Measurements from ENCODE around the gene HNF1A.

Gene HNF1A

DNA sequence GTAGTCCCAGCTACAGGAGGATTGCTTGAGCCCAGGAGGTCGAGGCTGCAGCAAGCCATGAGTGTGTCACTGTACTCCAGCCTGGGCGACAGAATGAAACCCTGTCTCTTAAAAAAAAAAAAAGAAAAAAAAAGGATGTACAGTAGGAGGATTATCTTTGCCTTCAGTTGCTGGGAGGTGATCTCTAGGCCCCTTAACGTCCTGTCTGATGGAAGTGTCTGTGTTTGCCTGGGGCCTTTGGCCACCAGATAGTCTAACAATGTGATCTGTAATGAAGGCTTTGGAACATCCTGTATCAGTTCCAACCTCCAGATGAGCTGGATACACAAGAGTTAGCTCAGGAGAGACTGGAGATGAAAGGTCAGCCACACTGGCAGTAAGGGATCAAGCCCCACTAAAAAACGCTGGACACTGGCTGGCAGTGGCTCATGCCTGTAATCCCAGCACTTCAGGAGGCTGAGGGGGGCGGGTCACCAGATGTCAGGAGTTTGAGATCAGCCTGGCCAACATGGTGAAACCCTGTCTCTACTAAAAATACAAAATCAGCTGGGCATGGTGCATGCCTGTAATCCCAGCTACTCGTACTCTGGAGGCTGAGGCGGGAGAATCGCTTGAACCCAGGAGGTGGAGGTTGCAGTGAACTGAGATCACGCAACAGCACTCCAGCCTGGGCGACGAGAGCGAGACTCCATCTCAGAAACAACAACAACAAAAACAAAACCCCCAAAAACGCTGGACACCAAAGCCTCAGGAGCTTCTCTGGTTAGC is 19.0 kb upstream of the HNF1A start:
- no peak for DNase-seq (ENCODE audit: low spot score)

DNA sequence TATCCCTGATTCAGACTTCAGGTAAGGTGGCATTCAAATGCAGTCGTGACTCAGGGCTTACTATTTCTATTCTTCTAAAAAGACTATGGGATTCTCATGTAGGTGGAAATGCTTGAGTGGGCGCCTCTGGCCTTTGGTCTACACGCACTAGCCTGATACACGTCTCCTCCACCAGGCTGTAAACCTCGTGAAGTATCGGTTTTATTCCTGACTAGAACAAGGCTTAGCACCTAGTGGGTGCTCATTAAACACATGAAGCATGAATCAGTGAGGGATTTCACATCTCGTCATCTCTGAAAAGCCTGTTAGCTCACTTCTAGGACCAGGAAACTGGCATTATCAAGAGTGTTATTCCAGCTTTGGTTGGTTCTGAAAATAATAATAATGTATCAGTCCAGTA is 17.7 kb upstream of the HNF1A start:
- no peak for DNase-seq (ENCODE audit: low spot score)

DNA sequence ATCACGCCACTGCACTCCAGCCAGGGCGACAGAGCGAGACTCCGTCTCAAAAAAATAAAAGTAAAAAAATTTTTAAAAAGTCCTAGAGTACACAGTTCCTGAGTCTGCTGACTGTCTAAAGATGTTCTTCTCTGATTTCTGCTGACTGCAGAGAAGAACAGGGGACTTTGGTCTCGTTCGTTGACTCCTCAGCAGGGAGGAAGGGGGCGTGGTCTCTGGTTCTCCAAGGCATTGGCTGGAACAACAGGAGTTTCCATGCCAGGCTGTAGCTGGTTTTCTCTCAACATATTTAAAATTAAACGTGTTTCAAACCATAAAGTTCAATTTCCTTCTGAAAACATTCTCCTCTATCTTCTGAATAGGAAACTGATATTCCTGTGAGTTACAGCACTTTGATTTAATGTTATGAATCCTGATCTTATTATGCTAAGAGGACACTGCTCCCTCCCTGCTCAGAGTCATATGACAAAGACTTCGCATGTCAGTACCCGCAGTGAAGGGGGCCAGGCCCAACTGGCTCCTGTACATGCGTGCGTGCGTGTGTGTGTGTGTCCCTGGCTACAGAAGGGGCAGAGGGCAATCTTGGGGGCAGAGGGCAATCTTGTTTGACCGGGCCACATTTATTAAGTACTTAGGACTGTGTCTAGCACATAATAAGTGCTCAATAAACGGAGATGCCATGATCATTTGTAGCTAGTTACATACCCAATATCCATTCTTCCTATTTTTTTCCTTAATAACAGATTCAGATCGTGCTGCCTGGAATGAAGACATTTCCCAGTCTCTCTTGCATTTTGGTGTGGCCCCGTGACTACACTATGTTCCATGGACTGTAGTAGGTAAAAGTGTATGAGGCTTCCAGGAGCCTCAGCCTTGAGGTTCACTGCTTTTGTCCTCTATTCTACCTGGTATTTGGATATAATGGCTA is 16.5 kb upstream of the HNF1A start:
- no peak for DNase-seq (ENCODE audit: low spot score)

DNA sequence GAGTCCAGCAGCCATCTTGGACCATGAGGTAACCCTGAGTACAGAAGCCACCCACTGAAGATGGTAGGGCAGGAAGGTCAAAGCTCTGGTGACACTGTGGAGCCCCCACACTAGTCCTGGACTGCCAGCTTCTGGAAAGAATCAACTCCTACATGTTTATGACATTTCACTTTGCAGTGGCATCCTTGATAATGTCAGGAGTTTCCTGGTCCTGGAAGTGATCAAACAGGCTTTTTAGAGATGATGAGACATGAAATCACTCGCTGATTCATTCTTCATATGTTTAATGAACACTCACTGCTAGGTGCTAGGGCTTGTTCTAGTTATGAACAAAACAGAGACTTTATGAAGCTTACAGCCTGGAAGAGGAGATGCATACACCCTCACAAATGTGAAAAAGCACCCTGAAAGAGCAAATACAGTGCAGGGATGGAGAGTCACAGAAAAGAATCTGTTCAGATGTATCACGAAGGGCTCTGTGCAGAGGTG is 15.8 kb upstream of the HNF1A start:
- DNase-seq (ENCODE audit: low spot score) = no peak

DNA sequence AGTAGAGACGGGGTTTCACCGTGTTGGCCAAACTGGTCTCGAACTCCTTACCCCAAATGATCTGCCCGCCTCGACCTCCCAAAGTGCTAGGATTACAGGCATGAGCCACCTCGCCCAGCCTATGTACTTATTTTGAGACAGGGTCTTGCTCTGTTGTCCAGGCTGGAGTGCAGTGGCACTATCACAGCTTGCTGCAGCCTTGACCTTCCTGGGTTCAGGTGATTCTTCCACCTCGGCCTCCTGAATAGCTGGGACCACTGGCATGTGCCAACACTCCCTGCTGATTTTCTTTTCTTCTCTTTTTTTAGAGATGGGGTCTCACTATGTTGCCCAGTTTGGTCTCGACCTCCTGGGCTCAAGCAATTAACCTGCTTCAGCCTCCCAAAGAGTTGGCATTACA is 14.0 kb upstream of the HNF1A start:
- no peak for DNase-seq (ENCODE audit: low spot score)

DNA sequence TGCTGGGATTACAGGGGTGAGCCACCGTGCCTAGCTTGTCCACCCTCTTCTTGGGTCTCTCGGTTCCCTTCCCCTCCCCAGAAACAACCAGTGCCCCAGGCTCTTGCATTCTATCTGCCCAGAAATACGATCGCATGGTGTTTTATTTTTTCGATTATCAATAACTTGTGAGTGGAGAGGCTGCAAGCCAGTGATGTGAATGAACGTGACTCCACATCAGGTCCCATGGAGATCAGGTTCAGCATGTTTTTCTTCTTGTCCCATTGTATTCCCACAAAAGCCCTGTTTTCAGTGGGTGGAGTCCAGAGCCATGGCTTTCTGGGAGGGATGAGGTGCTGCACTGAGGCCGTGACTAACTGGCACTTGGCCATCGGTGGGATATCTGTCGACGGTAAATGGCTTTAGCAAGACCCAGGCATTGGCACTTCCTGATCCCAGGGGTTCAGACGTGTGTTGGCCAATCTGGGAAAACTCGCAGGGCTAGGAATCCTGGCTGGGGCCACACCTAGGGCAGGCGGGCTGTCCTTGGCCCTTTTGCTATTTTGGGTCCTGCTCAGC is 12.7 kb upstream of the HNF1A start:
- no peak for DNase-seq (ENCODE audit: low spot score)

DNA sequence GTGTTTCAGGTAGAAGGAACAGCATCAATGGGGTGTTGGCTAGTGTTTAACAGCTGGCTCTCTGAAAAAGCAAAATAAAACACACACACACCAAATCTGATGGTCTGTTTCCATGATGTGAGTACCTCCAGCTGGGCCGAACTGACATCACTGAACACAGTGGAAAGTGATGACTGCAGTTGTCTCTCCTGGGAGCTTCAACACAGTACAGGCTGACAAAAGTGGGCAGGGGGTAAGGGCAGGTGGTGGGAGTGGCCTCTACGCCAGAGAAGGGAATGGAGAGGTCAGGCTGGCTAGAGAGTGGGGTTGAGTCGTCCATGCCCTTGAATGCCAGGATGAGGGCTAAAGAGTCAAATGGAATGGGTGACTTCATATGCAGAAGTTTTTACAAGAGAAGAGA is 8.0 kb upstream of the HNF1A start:
- no peak for DNase-seq (ENCODE audit: low spot score)

DNA sequence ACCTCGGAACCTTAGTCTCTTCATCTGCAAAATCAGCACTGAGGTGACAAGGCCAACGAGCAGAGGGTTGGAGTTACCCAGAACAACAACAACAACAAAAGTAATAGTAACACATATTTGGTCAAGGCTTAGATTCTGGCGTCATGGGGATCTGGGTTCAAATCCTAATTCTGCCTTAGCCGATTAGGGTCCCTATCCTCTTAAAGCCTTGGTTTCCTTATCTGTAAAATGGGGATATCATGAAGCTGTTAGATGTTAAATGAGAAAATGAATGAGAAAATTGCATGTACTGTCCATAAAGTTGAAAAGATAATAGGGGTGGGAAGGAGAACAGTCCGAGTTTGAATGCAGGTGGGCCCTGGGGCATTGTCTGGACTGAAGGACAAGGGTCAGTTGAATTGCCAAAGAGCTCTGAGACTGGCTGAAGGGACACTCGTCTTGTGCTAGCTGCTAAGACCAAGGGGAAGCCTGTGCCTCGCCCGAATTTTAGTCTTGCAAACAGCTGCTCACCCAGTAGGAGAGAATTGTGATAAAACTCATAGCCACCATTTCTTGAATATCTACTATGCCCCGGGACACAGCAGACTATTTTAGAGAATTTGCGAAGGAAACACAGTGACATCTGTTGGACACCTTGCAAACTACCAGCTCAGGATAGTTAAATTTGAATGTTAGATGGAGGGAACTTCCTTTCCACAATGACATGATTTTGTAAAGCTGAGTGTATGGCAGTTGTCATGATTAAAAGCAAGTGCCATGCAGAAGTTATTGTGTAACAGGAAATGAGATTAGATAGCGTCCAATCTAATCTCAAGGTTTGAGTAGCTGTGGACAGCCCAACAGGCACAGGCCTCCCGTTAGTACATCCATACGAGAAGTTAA is 6.8 kb upstream of the HNF1A start:
- DNase-seq (ENCODE audit: low spot score) = peak; percentile 81

DNA sequence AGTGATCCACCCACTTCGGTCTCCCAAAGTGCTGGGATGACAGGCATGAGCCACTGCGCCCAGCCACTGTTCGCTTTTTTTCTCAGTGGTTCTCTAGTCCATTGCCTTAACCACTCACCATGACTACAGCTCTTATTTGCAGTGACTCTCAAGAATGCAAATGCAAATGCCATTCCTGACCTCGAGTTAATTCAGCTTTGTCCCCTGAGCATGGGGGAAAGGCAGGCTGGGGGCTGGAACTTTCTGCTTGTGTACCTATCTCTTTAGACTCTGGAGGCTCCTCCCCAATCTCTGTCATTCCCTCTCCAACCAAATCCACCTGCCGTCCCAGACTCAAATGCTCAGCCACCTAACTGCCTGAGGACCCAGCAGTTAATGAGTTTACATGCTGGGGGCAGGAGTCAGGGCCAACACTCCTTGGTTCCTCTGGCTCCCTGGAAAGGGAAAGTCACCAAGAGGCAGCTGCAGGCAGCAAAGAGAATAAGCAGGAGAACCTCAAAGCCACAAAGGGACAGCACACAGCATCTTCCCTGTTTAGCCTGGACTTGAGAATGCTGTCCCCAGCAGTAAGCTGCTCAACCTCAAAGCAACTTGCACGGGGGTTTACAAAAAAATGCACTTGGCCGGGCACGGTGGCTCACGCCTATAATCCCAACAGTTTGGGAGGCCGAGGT is 5.3 kb upstream of the HNF1A start:
- DNase-seq (ENCODE audit: low spot score) = peak; percentile 66

DNA sequence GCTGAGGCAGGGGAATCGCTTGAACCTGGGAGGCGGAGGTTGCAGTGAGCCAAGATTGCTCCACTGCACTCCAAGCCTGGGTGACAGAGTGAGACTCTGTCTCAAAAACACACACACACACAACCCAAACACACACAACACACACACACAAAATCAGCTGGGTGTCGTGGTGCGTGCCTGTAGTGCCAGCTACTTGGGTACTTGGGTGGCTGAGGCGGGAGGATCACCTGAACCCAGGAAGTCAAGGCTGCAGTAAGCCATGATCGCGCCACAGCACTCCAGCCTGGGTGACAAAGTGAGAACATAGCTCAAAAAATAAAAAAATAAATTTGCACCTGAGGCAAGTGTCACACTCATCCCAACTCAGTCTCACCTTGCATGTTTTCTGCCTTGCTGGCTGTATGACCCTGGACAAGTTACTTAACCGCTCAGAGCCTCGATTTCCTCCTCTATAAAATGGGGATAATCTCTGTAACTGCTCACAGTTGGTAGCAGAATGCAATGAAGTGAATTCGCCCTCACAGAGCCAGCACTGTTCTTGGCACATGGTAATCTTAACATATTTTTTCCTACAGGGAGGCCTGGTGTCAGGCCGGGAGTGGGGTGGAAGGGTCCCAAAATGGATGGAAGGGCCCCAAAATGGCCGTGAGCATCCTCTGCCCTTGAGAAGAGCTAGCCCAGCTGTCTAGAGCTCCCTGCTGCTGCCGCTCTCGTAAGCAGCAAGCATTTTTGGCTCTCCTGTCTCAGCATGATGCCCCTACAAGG is 630 bp upstream of the HNF1A start:
- DNase-seq (ENCODE audit: low spot score) = no peak

DNA sequence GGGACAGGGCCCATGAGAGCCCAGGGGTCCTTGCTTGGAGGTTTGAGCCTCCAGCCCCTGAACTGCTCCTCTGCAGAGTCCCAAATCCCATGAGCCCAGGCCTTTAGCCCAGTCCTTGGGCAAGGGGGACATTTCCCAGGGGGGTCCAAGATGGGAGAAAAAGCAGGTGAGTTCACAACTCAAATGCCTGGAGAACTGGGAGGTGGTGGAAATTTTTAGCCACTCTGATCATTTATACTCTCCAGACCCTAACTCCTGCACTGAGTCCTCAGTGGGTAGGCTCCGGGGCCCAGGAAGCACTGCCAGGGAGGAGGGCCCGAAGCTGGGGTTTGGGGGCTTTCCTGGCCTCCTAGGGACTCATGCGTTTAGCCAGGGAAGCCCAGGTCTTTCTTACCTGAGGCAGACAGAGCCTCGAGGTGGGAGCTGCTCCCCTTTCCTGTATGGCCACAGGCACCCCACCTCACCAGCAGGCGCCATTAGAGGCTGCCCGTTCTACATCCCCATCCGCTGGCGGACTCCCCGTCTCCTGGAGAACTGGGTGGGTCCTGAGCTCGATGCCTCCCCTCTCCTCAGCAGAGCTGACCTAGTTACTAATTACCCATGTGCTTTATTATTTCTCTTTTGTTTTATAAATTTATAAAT is 998 bp downstream of the HNF1A start:
- no peak for DNase-seq (ENCODE audit: low spot score)

DNA sequence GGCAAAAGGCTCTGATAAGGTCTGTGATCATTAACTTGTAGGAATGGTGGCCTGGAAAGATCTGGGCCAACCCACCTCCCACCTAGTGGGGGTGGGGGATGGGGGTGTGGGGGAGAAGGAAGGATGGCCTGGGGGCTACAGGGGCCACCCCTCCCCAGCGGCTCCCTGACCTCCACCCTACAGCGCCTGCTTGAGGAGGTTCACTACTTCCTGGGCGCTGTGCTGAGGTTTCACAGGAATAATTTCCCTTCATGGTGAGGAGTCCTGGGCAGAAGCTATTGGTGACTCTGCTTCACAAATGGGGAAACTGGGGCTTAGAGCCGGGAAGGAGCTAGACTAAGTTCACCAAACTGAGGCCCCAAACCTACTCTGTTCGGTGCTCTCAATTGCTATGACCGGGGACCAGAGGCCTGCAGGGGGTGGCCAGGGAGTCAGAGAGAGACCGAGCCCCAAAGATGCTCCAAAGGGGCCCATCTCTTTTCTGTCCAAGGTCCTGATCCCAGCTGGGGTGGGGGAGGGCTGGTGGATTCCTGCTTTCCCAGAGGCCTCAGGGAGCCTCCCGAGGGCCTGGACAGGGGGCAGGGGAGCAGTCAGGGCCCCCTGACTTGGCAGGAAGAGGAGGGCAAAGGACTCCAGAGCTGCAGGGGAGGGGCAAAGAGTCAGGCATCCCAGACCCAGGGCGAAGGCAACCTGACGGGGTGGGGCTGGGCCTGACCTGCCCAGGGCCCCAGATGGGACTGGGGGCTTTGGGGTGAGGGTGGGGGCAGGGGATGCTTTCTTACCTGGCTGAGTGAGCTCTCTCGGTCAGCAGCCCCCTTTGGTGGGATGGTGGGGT is 1.7 kb downstream of the HNF1A start:
- no peak for DNase-seq (ENCODE audit: low spot score)

DNA sequence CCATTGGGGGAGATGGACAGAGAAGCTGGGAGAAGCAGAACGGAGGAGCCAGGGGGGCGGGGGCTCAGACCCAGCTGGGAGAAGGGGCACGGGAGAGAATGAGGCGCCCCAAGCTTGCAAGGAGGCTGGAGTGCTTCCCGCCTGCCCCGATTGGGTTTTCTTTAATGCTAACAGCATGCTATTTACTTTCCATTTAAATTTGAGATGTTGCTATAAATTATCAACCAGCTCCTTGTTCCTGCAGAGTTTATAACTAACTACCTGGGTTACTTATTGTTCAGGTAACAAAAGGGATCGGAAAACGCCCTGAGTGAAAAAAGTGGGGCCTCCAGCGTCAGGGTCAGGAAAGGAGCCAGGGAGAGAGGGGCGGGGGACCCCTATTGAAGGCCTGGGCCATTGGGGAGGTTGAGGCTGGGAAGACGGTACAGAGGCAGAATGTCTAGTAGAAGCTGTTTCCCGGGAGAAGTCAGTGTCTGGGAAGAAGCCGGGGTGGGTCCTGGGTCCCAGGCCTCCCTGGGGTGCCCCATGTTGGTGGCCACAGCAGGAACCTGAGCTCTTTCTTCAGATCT is 2.5 kb downstream of the HNF1A start:
- no peak for DNase-seq (ENCODE audit: low spot score)

DNA sequence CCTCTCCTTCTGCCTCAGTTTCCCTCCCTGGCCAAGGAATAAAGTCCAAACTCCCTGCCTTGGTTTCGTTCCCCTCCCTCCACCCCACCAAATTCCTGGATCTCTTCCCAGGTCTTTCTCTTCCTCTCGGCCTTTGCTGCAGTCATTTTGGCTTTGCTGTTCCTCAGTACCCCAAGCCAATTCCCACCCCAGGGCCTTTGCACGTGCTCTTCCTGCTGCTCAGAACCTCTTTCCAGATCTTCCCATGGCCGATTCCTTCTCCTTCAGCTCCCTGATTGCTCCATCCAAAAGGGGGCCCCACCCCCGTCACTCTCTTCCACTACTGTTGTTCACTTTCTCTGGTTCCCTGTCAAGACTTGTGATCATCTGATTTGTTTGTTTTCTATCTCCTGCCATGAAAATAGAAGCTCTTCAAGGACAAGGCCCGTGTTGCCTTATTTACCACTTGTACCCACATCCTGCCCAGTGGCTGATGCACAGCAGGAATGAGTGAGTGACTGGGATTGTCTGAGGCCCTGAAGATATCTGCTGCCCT is 3.1 kb downstream of the HNF1A start:
- no peak for DNase-seq (ENCODE audit: low spot score)

DNA sequence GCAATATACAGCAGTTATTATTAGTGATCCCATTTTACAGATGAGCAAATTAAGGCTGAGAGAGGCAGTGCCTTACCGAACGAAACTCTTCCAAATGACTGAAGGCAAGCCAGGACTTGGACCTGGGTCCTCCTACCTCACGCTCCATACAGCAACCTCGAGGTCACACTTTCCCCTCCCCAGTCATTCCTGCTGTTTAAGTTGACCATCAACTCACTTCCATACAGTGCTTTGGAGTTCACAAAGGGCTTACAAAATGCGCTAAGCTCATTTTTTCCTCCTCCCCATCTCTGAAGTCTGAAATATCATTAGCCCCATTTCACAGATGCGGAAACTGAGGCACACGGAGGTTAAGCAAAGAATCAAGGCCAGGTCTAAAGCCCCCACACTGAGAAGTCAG is 4.3 kb downstream of the HNF1A start:
- DNase-seq (ENCODE audit: low spot score) = no peak

DNA sequence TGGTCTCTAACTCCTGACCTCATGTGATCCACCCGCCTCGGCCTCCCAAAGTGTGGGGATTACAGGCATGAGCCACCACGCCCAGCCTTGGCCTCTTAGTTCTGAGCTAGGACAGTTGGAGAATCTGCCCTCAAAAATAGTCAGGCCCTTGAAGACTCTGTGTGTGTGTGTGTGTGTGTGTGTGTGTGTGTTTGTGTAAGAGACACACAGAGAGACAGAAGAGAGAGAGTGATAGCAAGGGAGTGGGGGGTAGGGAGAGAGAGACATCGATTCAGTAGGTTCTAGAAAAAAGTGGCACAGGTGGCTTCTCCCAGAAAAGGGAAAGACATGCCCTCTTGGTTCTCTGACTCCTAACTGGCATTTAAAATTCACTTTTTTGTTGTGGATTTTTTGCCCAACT is 5.4 kb downstream of the HNF1A start:
- no peak for DNase-seq (ENCODE audit: low spot score)

DNA sequence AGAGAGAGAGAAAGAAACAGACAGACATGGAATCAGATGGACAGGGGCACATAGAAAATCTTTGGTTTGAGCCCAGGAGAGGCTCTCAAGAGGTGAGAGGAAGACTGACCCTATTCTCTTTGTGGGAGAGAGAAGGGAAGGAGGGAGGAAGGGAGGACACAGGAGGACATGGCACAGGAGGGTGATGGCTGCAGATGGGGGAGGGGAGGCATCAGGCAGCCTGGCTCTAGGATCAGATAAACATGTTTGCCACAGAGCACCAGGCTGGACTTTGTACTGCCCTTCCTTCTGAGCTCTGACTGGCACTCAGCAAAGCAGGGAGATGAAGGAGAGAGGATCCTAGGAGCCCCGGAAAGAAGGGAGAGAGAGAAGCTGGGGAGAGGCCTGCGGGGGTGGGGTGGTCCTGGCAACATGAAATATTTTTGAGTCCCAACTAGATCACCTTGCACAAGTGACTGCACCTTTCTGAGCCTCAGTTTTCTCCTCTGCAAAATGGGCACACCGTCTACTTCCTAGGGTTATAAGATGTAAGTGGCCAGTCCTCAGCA is 6.1 kb downstream of the HNF1A start:
- DNase-seq (ENCODE audit: low spot score) = no peak

DNA sequence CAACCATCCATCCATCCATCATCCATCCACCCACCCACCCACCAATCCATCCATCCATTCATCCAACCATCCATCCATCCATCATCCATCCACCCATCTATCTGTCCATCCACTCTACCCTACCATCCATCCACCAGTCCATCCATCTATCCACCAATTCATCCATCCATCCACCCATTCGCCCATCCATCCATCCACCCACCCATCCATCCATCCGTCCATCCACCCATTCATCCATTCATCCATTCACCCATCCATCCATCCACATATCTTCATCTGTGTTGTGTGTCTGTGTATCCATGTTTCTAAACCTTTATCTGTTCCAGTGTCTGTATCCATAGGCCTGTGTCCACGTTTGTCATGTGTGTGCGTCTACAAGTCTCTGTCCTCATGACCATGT is 9.9 kb downstream of the HNF1A start:
- DNase-seq (ENCODE audit: low spot score) = no peak
